Thoracic aorta (tissue), 2 donors: Measurements from ENCODE around the gene GNAZ. TPM values are rescaled to one million over a fixed set of nuclear protein-coding genes. Genes with fewer than 3 reads are reported as not detected.

ENCODE experiments used
- ATAC-seq: fragments of 150-250 bp; one replicate; pipeline ENCODE4 v1.8.0; 2017; ENCODE audit warnings: low read depth; ENCODE audit not compliant: insufficient number of reproducible peaks, low FRiP score
- DNase-seq: peaks from one replicate; pipeline ENCODE4 v3.0.0-alpha.2; 2020; ENCODE audit warnings: low spot score
- H3K27ac ChIP-seq, 2 donors: fragments of 200-600 bp; sonication (generic); 1 replicate in 1 of 2; 2 replicates in 1 of 2; pipeline ENCODE4 v1.5.1; 2016; ENCODE audit warnings: mild to moderate bottlenecking in 2 of 2, moderate library complexity in 2 of 2
- H3K27me3 ChIP-seq: fragments of 200-600 bp; sonication (generic); replicated peaks from 2 replicates; pipeline ENCODE4 v1.6.0; 2016; ENCODE audit warnings: mild to moderate bottlenecking; ENCODE audit not compliant: insufficient read depth
- H3K36me3 ChIP-seq: fragments of 200-600 bp; sonication (generic); one replicate; pipeline ENCODE4 v1.5.1; 2016
- H3K4me1 ChIP-seq, 2 donors: fragments of 200-600 bp; sonication (generic); 1 replicate in 1 of 2; 2 replicates in 1 of 2; pipeline versions ENCODE4 v1.5.1 to v1.6.0; 2016; ENCODE audit warnings: low read depth in 2 of 2, mild to moderate bottlenecking in 1 of 2; ENCODE audit not compliant: control insufficient read depth in 1 of 2
- H3K4me3 ChIP-seq: fragments of 200-600 bp; sonication (generic); 2 replicates; pipeline ENCODE4 v1.5.1; 2016; ENCODE audit warnings: mild to moderate bottlenecking
- H3K9me3 ChIP-seq: fragments of 200-600 bp; sonication (generic); 2 replicates; pipeline ENCODE4 v1.5.1; 2016
- total RNA-seq, 2 donors: library from RNA; depleted of rRNA; stranded (reverse); fragments of >200 nt; gene quantifications; one replicate each; pipeline versions ENCODE4 v1.1.0 to v1.2.3, GENCODE V29; 2016
- TF ChIP-seq, protein P1 (sequence below): fragments of 200-600 bp; sonication (generic); IDR thresholded peaks from one replicate; pipeline ENCODE4 v1.5.1; 2019; ENCODE audit warnings: antibody characterized with exemption

GNAZ gene
- total RNA-seq, 2 donors from 2014 or later: 3.9 to 5.4 TPM

DNA sequence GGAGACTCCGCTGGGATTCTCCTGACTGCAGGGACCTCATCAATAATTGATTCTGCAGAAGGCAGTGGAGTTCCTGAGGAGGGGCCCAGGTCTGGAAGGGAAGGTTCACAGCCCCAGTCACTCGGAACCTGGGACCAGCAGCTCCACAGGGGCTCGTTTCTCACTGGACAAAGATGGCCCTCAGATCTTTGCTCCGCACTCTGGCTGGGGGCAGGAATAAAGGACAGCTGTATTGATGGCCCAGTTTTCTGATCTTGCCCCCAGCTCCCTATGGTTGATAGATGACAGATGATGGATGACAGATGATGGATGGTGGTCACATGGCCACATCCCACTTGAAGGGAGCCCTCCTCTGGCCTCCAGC lies 98.7 kb downstream of the GNAZ start:
- TF ChIP-seq, protein P1, sequence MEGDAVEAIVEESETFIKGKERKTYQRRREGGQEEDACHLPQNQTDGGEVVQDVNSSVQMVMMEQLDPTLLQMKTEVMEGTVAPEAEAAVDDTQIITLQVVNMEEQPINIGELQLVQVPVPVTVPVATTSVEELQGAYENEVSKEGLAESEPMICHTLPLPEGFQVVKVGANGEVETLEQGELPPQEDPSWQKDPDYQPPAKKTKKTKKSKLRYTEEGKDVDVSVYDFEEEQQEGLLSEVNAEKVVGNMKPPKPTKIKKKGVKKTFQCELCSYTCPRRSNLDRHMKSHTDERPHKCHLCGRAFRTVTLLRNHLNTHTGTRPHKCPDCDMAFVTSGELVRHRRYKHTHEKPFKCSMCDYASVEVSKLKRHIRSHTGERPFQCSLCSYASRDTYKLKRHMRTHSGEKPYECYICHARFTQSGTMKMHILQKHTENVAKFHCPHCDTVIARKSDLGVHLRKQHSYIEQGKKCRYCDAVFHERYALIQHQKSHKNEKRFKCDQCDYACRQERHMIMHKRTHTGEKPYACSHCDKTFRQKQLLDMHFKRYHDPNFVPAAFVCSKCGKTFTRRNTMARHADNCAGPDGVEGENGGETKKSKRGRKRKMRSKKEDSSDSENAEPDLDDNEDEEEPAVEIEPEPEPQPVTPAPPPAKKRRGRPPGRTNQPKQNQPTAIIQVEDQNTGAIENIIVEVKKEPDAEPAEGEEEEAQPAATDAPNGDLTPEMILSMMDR: no peak
- H3K27ac ChIP-seq: no peak overlapping the region
- H3K9me3 ChIP-seq: no peaks in the 10 kb centered on the region
- no peak for DNase-seq
- no peak for ATAC-seq
- H3K4me3 ChIP-seq: no peak overlapping the region
- H3K4me1 ChIP-seq: peaks cover 0 to 1% of the 10 kb centered on the region in 2 donors
- H3K27me3 ChIP-seq: no peaks in the 10 kb centered on the region
- H3K36me3 ChIP-seq: no peaks in the 10 kb centered on the region

Other genes with a start within 250 kb of the GNAZ start
- gene IGLL5, start 182.7 kb upstream of the GNAZ start, total RNA-seq: 1 to 10 TPM in 1 of 2 donors, not detected in 1; 4.3 TPM
- gene RSPH14, start 71.5 kb downstream of the GNAZ start, total RNA-seq: under 1 TPM in 1 of 2 donors, not detected in 1; 0.71 TPM
- gene RAB36, start 75.0 kb downstream of the GNAZ start, total RNA-seq: 1 to 10 TPM; 3.5 to 4.5 TPM
- gene BCR, start 110.0 kb downstream of the GNAZ start, total RNA-seq: 100 to 1,000 TPM in 1 of 2 donors, 10 to 100 TPM in 1; 73.2 to 232 TPM